Measurements from ENCODE around the gene CS.
A peak's percentile ranks its signal among the peaks of the same experiment; 100 is the strongest.
"Not testable (repeated sequence)": the region's sequence is repeated elsewhere in the genome, so short reads cannot be mapped to it uniquely, and the experiment has no call there.

The CS gene

GRCh38 chr12:56333197-56333678 is 33.1 kb upstream of the CS start:
- H3K4me3 ChIP-seq (replicated peaks; ENCODE audit: low read depth, low read length): peak overlapping the region; percentile 59
- no peak for DNase-seq (ENCODE audit: extremely low read depth, low read depth)
- TF ChIP-seq CTCF (IDR thresholded peaks at IDR 0.05; ENCODE audit: low read depth, low read length, missing control alignments): no peak

- TF ChIP-seq CTCF (IDR thresholded peaks at IDR 0.05; ENCODE audit: low read depth, low read length, missing control alignments): no peak
- peak overlapping the region; percentile 59 for H3K4me3 ChIP-seq (replicated peaks; ENCODE audit: low read depth, low read length)
- DNase-seq (ENCODE audit: extremely low read depth, low read depth): no peak
These were observed 32.5 kb upstream of the CS start for GRCh38 chr12:56332512-56333196.

- no peak overlapping the region for H3K4me3 ChIP-seq (replicated peaks; ENCODE audit: low read depth, low read length)
- no peak for DNase-seq (ENCODE audit: extremely low read depth, low read depth)
- TF ChIP-seq CTCF (IDR thresholded peaks at IDR 0.05; ENCODE audit: low read depth, low read length, missing control alignments): no peak
These were observed 30.9 kb upstream of the CS start for GRCh38 chr12:56330936-56331490.

GRCh38 chr12:56326533-56326932 is 26.4 kb upstream of the CS start:
- H3K4me3 ChIP-seq (replicated peaks; ENCODE audit: low read depth, low read length): no peak overlapping the region
- DNase-seq (ENCODE audit: extremely low read depth, low read depth): no peak
- no peak for TF ChIP-seq CTCF (IDR thresholded peaks at IDR 0.05; ENCODE audit: low read depth, low read length, missing control alignments)

GRCh38 chr12:56326126-56326525 is 26.0 kb upstream of the CS start:
- no peak for DNase-seq (ENCODE audit: extremely low read depth, low read depth)
- H3K4me3 ChIP-seq (replicated peaks; ENCODE audit: low read depth, low read length): no peak overlapping the region
- no peak for TF ChIP-seq CTCF (IDR thresholded peaks at IDR 0.05; ENCODE audit: low read depth, low read length, missing control alignments)

GRCh38 chr12:56324206-56324605 is 24.1 kb upstream of the CS start:
- DNase-seq (ENCODE audit: extremely low read depth, low read depth): no peak

GRCh38 chr12:56321610-56322009 is 21.5 kb upstream of the CS start:
- not testable (repeated sequence) for H3K4me3 ChIP-seq (replicated peaks; ENCODE audit: low read depth, low read length); DNase-seq (ENCODE audit: extremely low read depth, low read depth)

More at GRCh38 chr12:56324206-56324605, 24.1 kb upstream of the CS start:
- TF ChIP-seq CTCF (IDR thresholded peaks at IDR 0.05; ENCODE audit: low read depth, low read length, missing control alignments): no peak
- no peak overlapping the region for H3K4me3 ChIP-seq (replicated peaks; ENCODE audit: low read depth, low read length)
